OCI-LY1 (cell line): ENCODE data around the gene UGT3A2.

Experiments used
- H2AFZ ChIP-seq: fragments of 200-600 bp; sonication (generic), shearing (Covaris generic); 2 replicates; pipeline ENCODE4 v1.6.0; 2014; ENCODE audit warnings: antibody characterized with exemption, mild to moderate bottlenecking, low read length
- H3F3A ChIP-seq: fragments of 200-600 bp; sonication (generic), shearing (Covaris generic); 2 replicates; pipeline ENCODE4 v1.6.0; 2014; ENCODE audit warnings: mild to moderate bottlenecking, antibody characterized with exemption, low read length, moderate library complexity; ENCODE audit not compliant: insufficient read depth
- H3K27ac ChIP-seq: fragments of 200-600 bp; sonication (generic); 2 replicates; pipeline ENCODE4 v1.5.1; 2014; ENCODE audit warnings: low read length, mixed run types, mild to moderate bottlenecking, low read depth; ENCODE audit not compliant: poor library complexity, severe bottlenecking
- H3K27me3 ChIP-seq: fragments of 200-600 bp; sonication (generic); 2 replicates; pipeline ENCODE4 v1.6.0; 2014; ENCODE audit warnings: antibody characterized with exemption, mild to moderate bottlenecking, low read length, moderate library complexity; ENCODE audit not compliant: insufficient read depth
- H3K36me3 ChIP-seq: fragments of 200-600 bp; sonication (generic); 2 replicates; pipeline ENCODE4 v1.6.1; 2014; ENCODE audit warnings: mild to moderate bottlenecking, antibody characterized with exemption, low read length, moderate library complexity, mixed read lengths; ENCODE audit not compliant: insufficient read depth
- H3K4me1 ChIP-seq: fragments of 200-600 bp; sonication (generic); 2 replicates; pipeline ENCODE4 v1.5.1; 2014; ENCODE audit warnings: mild to moderate bottlenecking, low read length, moderate library complexity; ENCODE audit not compliant: insufficient read depth, severe bottlenecking
- H3K4me2 ChIP-seq: fragments of 200-600 bp; sonication (generic), shearing (Covaris generic); 2 replicates; pipeline ENCODE4 v1.6.1; 2014; ENCODE audit warnings: low read length
- H3K4me3 ChIP-seq: fragments of 200-600 bp; sonication (generic); 2 replicates; pipeline ENCODE4 v1.5.1; 2014; ENCODE audit warnings: low read length, low read depth, mild to moderate bottlenecking, mixed read lengths; ENCODE audit not compliant: poor library complexity, severe bottlenecking
- H3K79me2 ChIP-seq: fragments of 200-600 bp; shearing (Covaris generic); 2 replicates; pipeline ENCODE4 v1.6.1; 2016; ENCODE audit warnings: mixed run types, low read length, mixed read lengths; ENCODE audit not compliant: insufficient read depth
- H3K9ac ChIP-seq: fragments of 200-600 bp; sonication (generic), shearing (Covaris generic); 2 replicates; pipeline ENCODE4 v1.6.1; 2014; ENCODE audit warnings: mild to moderate bottlenecking, low read length, mixed read lengths
- H3K9me2 ChIP-seq: fragments of 200-600 bp; sonication (generic), shearing (Covaris generic); 2 replicates; pipeline ENCODE4 v1.6.1; 2014; ENCODE audit warnings: low read depth, mild to moderate bottlenecking, low read length, mixed read lengths
- H3K9me3 ChIP-seq: fragments of 200-600 bp; shearing (Covaris generic); 2 replicates; pipeline ENCODE4 v1.6.1; 2014; ENCODE audit warnings: low read length, mixed read lengths
- H4K20me1 ChIP-seq: fragments of 200-600 bp; sonication (generic), shearing (Covaris generic); 2 replicates; pipeline ENCODE4 v1.6.0; 2016; ENCODE audit warnings: mild to moderate bottlenecking, low read length; ENCODE audit not compliant: insufficient read depth
- CTCF ChIP-seq: fragments of 200-600 bp; sonication (generic), shearing (Covaris generic); IDR thresholded peaks from 2 replicates; pipeline ENCODE4 v1.5.1; 2017; ENCODE audit warnings: mild to moderate bottlenecking, antibody characterized with exemption, low read length, moderate library complexity, mixed read lengths
- EZH2 ChIP-seq: fragments of 200-600 bp; sonication (generic), shearing (Covaris generic); IDR thresholded peaks from 2 replicates; pipeline ENCODE4 v1.8.0; 2017; ENCODE audit warnings: borderline replicate concordance, mixed run types, mild to moderate bottlenecking, antibody characterized with exemption, low read length, moderate library complexity, mixed read lengths

The UGT3A2 gene

GRCh38 chr5:35990520-35990919 lies 76.2 kb downstream of the UGT3A2 start:
- no peak overlapping the region for H3K9ac ChIP-seq
- no peaks in the 10 kb centered on the region for H4K20me1 ChIP-seq
- H3K36me3 ChIP-seq, result no peaks in the 10 kb centered on the region
- no peaks in the 10 kb centered on the region for H3K9me2 ChIP-seq
- H3K4me3 ChIP-seq, result no peak overlapping the region
- no peaks in the 10 kb centered on the region for H3K9me3 ChIP-seq
- no peak overlapping the region for H3K27ac ChIP-seq
- H3K79me2 ChIP-seq, result no peaks in the 10 kb centered on the region
- no peak overlapping the region for H3K4me2 ChIP-seq
- no peaks in the 10 kb centered on the region for H3K4me1 ChIP-seq
- H2AFZ ChIP-seq, result no peak overlapping the region
- TF ChIP-seq EZH2, result no peak
- H3F3A ChIP-seq, result no peaks in the 10 kb centered on the region
- 0 out of 2 replicates have a peak, but pooled peaks cover 5% of the 10 kb centered on the region for H3K27me3 ChIP-seq

- H3K79me2 ChIP-seq, result no peaks in the 10 kb centered on the region
- H3K27me3 ChIP-seq, result 0 out of 2 replicates have a peak, but pooled peaks cover 5% of the 10 kb centered on the region
- no peaks in the 10 kb centered on the region for H3F3A ChIP-seq
- H3K4me3 ChIP-seq, result no peak overlapping the region
- H4K20me1 ChIP-seq, result no peaks in the 10 kb centered on the region
- no peaks in the 10 kb centered on the region for H3K9me3 ChIP-seq
- H3K9me2 ChIP-seq, result no peaks in the 10 kb centered on the region
- H3K36me3 ChIP-seq, result no peaks in the 10 kb centered on the region
- no peak overlapping the region for H3K4me2 ChIP-seq
- no peak overlapping the region for H3K9ac ChIP-seq
- TF ChIP-seq CTCF, result no peak
- TF ChIP-seq EZH2, result no peak
- no peaks in the 10 kb centered on the region for H3K4me1 ChIP-seq
- no peak overlapping the region for H2AFZ ChIP-seq
- H3K27ac ChIP-seq, result no peak overlapping the region
Measured at GRCh38 chr5:35988529-35988928, 78.2 kb downstream of the UGT3A2 start.

DNA sequence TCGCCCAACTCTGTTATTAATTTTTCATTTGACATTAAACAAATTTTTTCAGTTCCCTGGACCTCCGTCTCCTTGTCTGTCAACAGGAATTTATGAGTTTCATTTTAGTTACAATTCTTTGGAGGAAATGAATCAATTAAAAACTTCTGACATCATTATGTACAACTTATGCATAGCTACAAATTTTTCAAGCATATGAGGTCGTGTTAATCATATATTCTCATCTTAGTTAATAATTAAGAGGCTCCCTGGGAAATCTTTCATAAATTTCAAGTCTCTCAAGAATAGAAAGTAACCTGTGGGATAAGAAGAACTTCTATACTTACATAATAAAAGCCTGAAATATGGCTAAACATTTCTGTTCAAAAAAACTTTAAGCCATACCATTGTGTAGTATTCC lies 78.9 kb downstream of the UGT3A2 start:
- TF ChIP-seq EZH2 (no peak), CTCF (no peak)
- H3F3A ChIP-seq, result no peaks in the 10 kb centered on the region

More for the DNA sequence above, 78.9 kb downstream of the UGT3A2 start:
- no peaks in the 10 kb centered on the region for H4K20me1 ChIP-seq
- no peak overlapping the region for H3K4me2 ChIP-seq
- no peak overlapping the region for H3K27ac ChIP-seq
- no peaks in the 10 kb centered on the region for H3K4me1 ChIP-seq
- H2AFZ ChIP-seq, result no peak overlapping the region
- H3K36me3 ChIP-seq, result no peaks in the 10 kb centered on the region
- H3K4me3 ChIP-seq, result no peak overlapping the region
- no peaks in the 10 kb centered on the region for H3K79me2 ChIP-seq
- no peak overlapping the region for H3K9ac ChIP-seq
- H3K27me3 ChIP-seq, result 0 out of 2 replicates have a peak, but pooled peaks cover 5% of the 10 kb centered on the region
- no peaks in the 10 kb centered on the region for H3K9me2 ChIP-seq
- H3K9me3 ChIP-seq, result no peaks in the 10 kb centered on the region
